HG03097 (cell line): ENCODE data around the gene CLDN6.
A peak's percentile ranks its signal among the peaks of the same experiment; 100 is the strongest.

Experiments
- ATAC-seq: cut with Tn5 transposase; IDR thresholded peaks from one replicate; pipeline ENCODE4 v1.9.1; 2021; ENCODE audit not compliant: unreplicated experiment, low FRiP score

Gene CLDN6

DNA sequence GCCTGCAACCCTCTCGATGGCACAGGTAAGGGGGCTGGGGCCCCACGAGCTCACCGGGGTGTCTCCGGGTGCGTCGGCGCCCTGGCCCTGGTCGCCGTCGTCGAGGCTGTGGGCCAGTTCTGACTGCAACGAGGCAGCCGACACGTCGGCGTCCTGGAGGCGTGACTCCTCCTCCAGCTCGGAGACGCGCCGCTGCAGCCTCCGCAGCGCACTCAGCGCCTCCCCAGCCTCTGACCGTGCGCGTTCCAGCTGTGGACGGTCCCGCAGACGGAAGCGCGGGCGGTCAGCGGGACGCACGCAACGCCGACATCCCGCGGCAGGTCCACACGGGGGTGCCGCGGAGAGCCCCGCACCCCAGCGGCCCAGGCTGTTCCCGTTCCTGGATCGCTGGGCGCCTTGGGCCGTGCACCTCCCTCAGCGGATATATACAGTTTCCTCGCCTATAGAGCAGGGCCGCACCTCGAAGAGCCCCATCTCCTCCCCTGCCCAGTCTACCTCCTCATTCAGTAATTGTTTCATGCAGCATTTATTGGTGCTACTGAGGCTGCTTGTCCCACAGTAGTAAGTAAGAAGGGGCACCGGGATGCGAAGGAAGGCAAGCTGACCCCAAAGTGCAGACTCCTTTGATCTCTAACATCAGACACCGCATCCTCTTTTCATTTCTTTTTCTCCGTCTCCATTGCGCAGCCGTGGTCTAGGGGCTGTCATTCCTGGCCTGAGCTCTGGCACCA, 11.7 kb upstream of the CLDN6 start:
- no peak for ATAC-seq

DNA sequence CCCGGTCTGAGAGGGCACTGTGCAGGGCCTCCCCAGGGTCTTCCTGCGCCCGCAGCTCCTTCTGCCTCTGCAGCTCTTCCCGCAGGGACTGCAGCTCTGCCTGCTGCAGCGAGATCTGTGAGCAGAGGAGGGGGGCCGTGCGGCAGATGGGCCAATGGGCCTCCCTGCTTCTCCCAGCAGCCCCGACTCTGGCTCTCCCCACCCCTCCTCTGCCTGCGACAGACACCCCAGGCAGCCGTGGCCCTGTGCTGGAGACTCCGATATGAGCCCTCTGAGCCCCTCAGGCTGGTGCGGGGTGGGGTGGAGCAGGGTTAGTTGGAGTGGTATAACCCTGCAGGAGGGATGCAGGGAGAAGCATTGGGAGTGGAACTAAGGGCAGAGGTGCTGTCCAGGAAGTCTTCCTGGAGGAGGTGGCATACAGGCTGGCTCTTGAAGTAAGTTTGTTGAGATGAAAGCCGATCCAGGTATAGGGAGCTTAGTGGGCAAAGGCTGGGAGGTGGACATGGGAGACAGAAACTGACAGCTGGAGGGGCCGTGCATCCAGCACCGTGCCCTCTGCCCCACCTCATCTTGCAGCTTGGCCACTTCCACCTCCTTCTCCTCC, 10.8 kb upstream of the CLDN6 start:
- no peak for ATAC-seq

DNA sequence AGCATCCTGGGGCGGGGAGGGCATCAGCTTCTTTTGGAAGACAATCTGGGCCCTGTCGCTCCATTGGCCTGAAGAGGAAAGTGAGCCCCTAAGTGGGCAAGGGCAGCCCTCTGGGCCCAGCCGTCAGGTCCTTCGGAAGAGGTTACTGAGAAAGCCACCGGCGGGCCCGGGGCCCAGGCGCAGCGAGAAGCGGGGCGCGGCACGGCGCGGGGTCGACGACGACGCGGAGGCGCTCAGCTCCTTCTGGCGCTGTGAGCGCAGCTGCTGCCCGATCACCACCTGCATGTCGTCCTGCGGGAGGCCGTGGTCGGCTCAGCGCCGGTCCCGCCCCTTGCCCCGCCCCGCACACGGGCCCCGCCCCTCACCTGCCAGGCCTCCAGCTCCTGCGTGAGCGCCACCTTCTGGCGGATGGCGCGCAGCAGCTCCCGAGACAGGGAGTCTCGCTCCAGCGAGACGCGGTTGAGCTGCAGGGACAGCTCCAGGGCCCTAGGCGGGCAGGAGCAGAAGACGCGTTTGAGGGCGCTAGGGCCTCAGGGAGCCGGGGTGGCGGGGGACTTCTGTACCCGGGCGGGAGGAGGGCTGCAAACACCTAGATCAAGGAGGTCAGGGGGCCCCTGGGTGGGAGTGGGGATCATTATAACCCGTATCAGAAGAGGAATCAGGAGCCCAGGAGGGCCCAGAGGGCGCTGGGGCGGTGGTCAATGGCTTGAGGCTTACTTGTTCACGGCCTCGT, 10.2 kb upstream of the CLDN6 start:
- ATAC-seq, result peak; percentile 29

DNA sequence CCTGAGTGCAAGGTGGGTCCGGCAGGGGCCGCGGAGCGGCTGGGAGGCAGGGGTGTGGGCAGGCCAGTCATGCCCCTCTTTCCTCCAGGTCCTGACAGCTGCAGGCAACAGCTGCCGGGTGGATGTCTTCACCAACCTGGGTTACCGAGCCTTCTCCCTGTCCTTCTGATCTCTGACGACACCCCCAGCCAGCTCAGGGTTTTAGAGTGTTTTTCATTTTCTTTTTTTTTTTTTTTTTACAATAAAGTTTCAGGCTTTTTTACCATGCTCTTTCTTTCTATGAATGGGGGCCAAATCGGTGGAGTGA, 9.5 kb upstream of the CLDN6 start:
- no peak for ATAC-seq

GRCh38 chr16:3026609-3027488, 8.9 kb upstream of the CLDN6 start:
- ATAC-seq, result no peak

- ATAC-seq, result no peak
Observed at GRCh38 chr16:3026003-3026378, 8.0 kb upstream of the CLDN6 start.

- no peak for ATAC-seq
Observed at GRCh38 chr16:3025032-3026002, 7.3 kb upstream of the CLDN6 start.

- peak; percentile 63 for ATAC-seq
Observed at GRCh38 chr16:3023669-3024478, 5.9 kb upstream of the CLDN6 start, which contains the start of the genes HCFC1R1 and THOC6. HCFC1R1 (minus strand) TSS chr16:3023942; CDS start chr16:3023941, 1 bp downstream. THOC6 (plus strand) TSS chr16:3024035; CDS start chr16:3024327, 292 bp downstream.

DNA sequence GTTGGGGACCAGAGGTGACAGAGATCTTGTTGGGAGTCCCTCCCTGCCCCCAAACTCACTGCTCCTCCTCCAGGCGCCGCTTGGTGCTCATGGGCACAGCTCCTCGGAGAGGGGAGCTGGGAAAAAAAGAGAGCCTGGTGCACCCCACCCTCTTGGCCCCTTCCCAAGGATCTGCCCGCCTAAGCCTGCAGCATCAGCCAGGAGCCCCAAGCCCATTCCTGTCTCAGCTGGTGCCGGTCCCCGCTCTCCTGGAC, 5.4 kb upstream of the CLDN6 start:
- ATAC-seq, result no peak

GRCh38 chr16:3022684-3023414, 4.9 kb upstream of the CLDN6 start:
- ATAC-seq, result no peak

- no peak for ATAC-seq
Observed at GRCh38 chr16:3022208-3022683, 4.3 kb upstream of the CLDN6 start.

GRCh38 chr16:3021449-3022207, 3.6 kb upstream of the CLDN6 start:
- no peak for ATAC-seq

- no peak for ATAC-seq
Observed at GRCh38 chr16:3020604-3021448, 2.8 kb upstream of the CLDN6 start.

- no peak for ATAC-seq
Observed at GRCh38 chr16:3020247-3020603, 2.2 kb upstream of the CLDN6 start, which contains the start of gene TNFRSF12A. TNFRSF12A (plus strand) TSS chr16:3020368; CDS start chr16:3020398, 30 bp downstream.

GRCh38 chr16:3019594-3020246, 1.7 kb upstream of the CLDN6 start:
- ATAC-seq, result no peak

- no peak for ATAC-seq
Observed at GRCh38 chr16:3017344-3017743, 639 bp downstream of the CLDN6 start.
